Non-pigmented ciliary epithelial cell (primary cell): ENCODE data around the gene KCTD12.

ENCODE experiments used
- DNase-seq: peaks from one replicate; pipeline ENCODE4 v3.0.0-alpha.2; 2010; ENCODE audit warnings: low read depth

Gene KCTD12

GRCh38 chr13:76853921-76854608 is 32.1 kb downstream of the KCTD12 start:
- DNase-seq: no peak

GRCh38 chr13:76853481-76853880 is 32.7 kb downstream of the KCTD12 start:
- DNase-seq: no peak

DNA sequence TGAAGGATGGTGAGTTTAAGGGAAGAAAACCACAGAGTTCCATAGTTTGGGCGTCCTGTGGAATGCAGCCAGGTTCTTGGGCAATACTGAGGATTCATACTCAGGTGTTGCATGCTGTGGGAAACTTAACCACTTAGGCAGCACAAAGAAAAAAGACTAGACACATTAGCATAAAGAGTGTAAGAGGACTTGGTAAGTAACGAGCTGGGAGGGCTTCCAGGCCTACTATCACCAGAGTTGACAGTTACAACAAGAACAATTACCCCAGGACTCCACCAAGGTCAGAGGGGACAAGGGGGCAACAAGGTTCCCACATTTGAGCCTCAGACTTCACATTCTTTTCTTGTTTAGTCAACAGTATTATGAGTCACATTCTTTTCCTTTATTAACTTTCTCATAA is 33.2 kb downstream of the KCTD12 start:
- DNase-seq: peak; percentile 18

DNA sequence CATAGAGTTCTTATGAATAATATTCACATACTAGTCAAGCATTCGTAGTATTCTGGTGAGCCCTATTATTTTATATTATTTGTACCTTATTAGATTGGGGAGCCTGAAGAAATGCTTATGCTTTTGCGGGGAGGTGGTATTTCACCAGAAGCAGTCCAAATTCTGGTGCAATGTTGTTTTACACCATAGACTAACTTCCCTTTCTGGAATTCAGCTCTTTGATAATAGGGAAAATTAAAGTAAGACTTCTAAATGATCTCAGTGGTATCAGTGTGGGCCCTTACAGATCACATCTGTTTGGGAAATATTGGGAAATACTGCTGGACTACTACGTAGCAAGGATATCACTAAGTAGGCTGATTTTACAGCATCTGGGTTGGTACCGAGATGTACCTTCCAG is 34.2 kb downstream of the KCTD12 start:
- no peak for DNase-seq

GRCh38 chr13:76849493-76849892 is 36.7 kb downstream of the KCTD12 start:
- no peak for DNase-seq

GRCh38 chr13:76848596-76848995 is 37.6 kb downstream of the KCTD12 start:
- DNase-seq: no peak

DNA sequence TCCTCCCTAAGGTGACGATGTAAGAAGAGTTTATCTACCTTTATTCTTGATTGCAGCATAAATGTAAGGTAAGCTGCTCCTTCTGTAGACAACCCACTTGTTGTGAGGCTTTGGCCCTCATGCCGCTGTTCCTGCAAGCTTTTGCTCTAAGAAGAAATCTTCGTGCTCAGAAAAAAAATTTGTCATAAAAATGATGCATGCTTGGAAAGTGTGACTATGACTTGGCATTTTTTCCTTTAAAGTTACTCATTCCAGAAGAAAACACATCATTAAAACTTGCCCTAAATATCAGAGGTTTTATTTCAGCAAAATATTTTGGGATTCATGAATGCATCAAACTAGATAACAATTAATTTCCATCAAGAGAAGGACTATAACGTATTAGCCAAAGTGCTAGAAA is 39.8 kb downstream of the KCTD12 start:
- DNase-seq: no peak

- no peak for DNase-seq
Observed at GRCh38 chr13:76845865-76846264, 40.3 kb downstream of the KCTD12 start.

GRCh38 chr13:76845367-76845766 is 40.8 kb downstream of the KCTD12 start:
- no peak for DNase-seq

- no peak for DNase-seq
Observed at GRCh38 chr13:76837801-76838200, 48.4 kb downstream of the KCTD12 start.

GRCh38 chr13:76836311-76836710 is 49.9 kb downstream of the KCTD12 start:
- no peak for DNase-seq

DNA sequence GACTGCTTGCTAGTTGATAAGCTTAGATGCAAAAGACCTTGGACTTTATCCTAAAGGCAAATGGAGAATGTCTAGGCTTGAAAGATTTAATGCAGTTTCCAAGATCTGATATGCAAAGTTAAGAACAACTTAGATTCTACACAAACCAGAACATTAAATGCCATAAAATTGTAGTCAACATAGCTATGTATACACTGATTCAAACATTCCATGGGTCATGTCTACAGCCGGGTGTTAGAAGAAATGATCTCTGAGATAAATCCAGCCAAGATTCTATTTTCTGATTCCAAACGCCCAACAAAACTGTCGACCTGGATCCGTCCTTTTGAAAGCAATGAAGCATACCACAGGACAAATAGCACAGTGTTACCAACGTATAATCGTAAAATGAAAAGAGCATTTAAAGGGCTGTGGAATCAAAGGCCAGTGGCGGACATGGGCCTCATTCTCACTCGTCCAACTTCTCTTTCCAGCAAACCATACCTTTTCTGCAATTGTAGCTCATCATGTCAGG is 52.7 kb downstream of the KCTD12 start:
- DNase-seq: no peak

DNA sequence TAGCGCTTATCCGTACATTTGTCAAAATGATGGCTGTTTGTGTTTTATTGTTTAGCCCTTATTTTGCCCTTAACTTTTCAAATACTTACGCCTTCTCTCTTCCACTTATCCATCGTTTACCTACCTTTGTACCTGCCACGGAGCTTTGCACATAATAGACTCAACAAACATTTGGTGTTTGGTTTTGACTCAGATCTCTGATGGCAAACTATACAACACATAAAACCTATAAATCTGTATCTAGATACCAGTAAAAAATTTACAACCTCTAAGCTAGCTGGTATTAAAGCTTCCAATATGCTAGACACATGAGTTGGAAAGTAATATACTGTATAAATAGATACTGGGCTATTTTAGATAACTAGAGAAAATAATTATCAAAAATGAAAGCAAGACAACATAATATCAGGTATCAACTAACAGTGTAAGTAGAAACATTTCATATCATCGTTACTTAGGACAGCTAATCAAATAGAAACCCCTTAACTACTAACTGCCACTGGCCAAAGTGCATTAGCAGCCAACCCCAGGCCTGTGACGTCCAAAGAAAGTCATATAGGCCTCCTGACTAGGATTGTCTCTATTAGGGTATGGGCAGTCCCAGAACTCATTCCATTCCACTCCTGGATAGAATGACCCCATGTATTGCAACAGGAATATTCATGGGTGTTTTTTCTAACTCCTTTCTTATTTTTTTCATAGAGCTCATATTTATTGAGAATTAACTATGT is 53.8 kb downstream of the KCTD12 start:
- DNase-seq: no peak

- DNase-seq: no peak
Observed at GRCh38 chr13:76830805-76831204, 55.4 kb downstream of the KCTD12 start.
